NCI-H1048 (cell line): Measurements from ENCODE around the gene MMP2.

ENCODE experiments used
- DNase-seq: peaks from one replicate; lab custom pipeline; 2025; lab: John Stamatoyannopoulos, UW

MMP2 gene

DNA sequence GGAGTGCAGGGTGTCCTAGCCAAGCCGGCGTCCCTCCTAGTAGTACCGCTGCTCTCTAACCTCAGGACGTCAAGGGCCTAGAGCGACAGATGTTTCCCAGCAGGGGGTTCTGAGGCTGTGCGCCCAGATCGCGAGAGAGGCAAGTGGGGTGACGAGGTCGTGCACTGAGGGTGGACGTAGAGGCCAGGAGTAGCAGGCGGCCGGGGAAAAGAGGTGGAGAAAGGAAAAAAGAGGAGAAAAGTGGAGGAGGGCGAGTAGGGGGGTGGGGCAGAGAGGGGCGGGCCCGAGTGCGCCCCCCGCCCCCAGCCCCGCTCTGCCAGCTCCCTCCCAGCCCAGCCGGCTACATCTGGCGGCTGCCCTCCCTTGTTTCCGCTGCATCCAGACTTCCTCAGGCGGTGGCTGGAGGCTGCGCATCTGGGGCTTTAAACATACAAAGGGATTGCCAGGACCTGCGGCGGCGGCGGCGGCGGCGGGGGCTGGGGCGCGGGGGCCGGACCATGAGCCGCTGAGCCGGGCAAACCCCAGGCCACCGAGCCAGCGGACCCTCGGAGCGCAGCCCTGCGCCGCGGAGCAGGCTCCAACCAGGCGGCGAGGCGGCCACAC is at the start of gene MMP2:
Gene MMP2, plus strand, starts transcription at position 372 of the 603 bp plus-strand sequence. CDS start 282 bp downstream, outside the sequence.
- DNase-seq, result no peak

DNA sequence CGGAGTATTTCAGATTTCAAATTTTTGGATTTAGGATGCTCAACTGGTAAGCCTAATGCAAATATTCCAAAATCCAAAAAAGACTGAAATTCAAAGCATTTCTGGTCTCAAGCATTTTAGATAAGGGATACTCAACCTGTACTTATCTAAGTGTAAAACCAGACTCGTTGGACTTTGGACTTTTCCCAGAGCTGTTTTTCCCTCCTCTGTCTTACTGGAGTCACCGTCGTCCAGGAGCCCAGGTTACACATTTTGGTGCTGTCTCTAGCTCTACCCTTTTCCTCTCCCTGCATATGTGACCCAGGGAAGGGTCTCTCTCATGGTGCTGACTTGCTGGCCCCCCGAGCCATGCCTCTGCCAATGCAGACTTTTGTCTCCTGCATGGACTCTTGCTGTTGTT is 46.0 kb upstream of the MMP2 start:
- DNase-seq, result no peak

DNA sequence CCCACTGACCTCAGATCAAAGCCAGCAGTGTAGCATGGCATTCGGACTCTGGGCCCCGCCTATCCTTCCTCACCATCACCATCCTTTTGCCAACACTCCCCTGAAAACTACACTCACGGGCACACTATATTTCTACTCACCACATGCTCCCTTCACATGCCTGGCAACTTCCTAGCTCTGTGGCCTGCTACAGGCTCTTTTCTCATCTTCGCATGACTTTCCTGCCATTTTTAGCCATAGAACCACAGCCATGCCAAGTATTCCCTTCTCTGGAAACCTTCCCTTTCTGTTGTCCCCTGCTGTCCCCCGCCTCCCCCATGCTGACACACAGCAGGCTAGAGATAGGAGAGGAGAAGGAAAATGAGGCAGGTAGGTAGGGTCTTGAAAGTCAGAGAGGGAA is 45.5 kb upstream of the MMP2 start:
- DNase-seq, result no peak

DNA sequence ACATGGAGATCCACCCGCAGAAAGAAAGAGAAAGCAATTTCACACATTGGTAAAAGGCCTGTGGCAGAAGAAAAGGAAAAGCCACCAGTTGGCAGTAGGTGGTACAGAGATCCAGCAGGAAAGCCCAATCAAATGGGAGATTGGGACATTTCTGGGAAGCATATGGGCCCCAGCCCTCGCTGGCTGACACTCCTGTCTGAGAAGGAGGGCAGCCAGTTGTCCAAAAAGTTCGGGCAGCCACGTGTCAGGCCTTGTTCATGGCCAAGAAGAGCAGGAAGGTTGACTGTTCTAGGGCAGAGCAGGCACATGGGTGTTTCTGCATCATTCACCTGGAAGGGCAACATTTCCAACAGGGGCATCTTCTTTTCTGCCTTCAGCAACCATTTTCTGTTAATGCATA is 45.0 kb upstream of the MMP2 start:
- DNase-seq, result no peak

DNA sequence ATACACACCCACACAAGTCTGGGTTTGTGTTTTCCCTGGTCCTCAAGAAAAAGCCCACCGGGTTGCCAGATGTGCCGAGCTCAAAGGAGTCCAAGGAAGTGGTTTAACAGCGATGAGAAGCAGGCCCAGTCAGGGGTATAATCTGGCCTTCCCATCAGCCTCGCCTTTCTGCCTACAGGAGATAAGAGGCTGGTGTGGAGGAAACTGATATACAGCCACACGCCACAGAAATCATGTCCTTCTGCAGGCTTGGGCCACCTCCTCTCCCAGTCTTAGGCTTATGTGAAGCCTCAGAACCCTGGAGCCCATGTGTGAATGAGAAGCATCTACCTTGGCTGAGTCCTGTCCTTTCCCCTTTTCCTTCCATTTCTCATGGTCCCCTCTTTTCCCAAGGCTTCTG is 43.6 kb upstream of the MMP2 start:
- DNase-seq, result no peak

DNA sequence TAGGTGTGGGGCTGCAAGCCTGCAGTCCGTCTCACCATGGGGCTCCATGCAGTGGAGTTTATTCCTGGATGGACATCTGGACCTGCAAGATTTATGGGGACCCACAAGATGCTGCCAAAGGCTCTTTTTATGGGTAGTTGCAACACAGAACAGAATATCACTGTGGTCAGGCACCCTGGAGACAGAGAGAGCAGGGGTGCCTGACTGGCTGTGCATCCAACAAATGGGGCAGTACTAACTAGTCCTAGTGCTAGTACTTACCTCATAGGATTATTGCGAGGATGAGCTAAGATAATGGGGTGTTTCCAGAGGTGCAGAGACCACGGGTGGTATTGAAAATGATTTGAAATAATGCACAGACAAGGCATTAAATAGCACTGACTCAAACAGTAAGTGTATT is 42.4 kb upstream of the MMP2 start:
- DNase-seq, result no peak

DNA sequence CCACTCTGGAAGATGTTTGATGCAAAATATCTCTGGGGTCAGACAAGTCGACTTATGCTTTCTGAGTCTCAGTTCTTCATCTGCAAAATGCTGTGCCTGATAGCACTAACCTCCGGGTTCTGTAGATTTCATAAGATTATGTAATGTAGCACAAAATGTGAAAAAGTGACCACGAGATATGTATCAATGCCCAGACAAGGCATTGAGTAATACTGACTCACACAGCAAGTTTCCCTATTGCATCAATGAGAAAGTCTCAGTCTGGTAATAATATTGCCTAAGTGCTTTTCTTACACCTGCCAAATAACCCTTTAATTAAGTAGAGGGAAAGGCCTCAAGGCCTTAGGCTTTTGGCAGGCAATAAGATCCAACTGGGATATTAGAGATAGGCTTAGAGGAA is 41.4 kb upstream of the MMP2 start:
- no peak for DNase-seq

DNA sequence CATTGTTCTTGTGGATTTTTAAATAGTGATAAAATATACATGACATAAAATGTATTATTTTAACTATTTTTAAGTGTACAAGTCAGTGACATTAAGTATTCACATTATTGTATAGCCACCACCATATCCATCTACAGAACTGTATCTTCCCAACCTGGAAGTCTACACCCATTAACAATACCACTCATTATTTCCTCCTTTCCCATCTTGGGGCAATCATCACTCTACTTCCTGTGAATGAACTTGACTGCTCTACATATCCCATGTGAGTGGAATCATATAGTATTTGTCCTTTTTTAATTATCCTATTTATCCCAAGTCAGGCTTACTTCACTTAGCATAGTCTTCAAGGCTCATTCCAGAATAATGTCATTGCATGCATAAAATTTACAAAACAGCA is 40.7 kb upstream of the MMP2 start:
- no peak for DNase-seq

DNA sequence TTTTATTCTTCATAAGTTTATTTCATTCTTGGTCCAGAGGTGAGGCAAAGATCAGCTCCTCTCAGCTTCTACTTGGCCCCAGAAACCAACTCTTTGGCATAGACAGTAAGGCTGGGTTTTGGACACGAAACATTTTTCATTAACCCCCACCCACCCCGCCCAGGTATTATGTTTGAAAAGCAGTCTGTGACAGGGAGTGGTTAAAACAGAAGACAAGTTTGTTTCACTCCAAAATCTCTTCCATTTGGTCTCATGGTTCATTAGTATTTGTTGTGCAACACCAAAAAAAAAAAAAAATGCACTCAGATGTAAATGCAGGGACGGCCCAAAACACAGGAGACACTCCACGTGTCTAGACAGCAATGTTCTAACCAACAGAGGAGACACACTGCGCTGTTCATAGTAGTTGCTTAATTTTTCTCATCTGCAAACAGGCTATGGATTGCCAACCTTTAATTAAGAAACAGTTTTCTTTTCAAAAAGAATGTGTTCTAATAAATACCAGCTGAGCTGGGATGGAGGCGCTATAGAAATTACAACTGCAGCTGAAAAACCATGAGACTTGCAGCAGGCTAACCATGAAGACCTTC is 39.8 kb upstream of the MMP2 start:
- no peak for DNase-seq

DNA sequence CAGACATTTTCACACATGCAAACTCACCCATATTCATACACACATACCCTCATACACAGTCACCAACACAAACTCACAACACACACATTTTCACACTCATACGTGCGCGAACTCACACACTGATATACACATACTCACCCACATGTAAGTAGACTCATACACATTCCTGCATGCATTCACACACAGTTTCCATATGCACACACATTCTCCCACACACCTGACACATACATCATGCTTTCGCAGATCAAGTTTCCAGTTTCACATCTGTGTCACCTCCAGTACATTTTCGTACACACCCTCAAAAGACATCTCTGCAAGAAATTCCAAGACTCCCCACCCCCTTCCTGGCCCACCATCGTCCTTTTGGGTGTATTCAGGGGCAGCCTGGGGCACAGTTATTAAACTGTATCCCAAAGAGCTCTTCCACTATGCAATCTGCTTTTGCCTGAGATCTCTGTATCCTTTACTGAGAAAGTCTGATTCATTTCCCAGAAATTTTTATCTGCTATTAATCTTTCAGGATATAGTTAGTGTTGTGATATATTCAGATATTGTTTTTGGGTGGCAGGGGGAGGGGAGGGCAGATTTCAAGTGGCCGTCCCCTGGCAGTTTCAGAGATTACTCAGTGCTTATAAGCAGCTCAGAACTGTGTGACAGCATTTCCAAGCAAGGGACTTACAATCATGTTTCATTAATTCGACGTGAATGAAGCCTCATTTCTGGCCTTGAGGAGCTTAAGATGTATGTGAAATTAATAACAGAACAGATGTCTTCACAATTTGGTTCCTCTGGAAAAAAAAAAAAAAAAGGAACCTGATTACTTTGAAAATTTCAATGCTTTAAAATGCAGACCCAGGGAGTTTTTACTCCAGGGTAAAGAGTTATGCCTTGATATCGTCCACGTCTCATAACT is 35.3 kb upstream of the MMP2 start:
- no peak for DNase-seq

DNA sequence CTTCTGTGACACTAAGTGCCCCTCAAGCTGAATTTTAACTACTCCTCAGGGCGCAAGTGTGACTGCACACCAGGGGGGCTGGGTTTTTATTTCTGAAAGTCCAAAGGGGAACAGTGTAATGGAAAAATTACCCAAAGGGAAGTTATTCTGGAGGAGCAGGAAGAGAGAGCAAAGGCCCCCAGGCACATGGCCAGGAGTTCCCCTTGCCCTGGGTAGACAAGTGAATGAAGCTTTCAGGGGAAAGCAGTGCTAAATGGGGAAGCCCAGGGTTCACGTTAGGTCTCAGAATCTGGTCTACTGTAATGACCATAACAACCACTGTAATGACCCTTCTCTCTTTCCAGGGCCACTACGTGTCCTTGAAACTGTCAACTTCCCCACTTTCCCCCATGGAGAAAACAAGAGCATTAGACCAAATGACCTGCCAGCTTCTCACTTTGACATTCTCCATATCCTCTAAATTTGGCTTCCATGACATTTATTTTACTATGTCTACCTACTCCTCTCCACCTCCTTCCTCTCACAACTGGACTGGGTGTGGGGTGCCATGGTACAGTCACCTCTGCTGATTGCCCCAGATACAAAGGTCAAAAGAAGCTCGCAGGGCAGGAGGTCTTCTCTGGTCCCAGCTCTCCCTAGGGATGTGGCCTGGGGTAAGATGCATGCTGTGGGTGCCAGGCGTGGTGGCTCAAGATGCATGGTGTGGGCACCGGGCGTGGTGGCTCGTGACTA is 34.1 kb upstream of the MMP2 start:
- DNase-seq, result no peak

DNA sequence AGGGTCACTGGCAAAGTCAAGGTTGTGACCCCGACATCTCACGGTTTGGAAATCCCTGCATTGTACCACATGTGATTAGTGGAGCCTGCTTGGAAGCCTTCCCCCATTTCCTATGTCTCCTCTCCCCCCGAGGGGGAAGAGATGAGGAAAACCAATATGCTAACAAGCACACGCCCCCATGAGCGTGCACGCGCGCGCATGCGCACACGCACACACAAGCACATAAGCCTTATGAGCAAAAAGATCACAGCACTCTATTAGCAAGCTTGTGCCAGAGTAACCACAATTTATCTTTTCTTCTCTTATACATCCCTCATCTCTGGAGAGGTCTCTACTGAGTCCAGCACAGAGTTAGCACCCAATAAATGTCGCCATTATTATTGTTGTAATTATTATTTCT is 31.8 kb upstream of the MMP2 start:
- no peak for DNase-seq

DNA sequence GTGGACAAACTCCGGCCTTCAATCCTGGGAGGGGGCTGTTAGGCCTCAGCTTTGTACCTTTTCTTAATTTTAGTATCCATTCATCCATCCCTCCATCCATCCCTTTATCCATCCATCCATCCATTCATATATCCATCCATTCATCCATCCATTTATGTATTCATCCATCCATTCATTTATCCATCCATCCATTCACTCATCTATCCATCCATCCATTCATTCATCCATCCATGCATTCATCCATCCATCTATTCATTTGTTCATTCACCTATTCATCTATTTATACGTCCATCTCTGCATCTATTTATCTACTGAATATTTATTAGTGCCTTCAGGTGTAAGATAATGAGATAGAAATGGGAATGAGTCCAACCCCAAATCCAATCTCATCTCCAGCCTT is 26.0 kb upstream of the MMP2 start:
- DNase-seq, result no peak

DNA sequence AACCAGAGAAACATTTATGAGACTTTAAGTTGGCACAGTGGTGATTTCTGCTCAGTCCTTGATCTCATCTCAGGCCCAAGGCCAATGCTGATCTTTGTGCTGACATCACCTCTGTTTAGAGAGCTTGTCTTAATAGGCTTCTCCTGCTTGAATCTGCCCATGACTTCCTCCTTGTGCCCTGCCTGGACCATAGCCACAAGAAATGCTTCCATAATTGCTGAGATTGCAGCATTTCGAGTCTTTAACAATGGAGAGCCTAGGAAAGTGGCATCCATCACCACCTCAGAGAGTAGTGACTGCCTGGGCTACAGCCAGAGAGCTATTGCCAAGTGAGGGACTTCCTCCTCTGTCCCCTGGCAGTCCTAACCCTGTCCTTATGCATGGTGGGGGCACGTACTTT is 25.1 kb upstream of the MMP2 start:
- no peak for DNase-seq

DNA sequence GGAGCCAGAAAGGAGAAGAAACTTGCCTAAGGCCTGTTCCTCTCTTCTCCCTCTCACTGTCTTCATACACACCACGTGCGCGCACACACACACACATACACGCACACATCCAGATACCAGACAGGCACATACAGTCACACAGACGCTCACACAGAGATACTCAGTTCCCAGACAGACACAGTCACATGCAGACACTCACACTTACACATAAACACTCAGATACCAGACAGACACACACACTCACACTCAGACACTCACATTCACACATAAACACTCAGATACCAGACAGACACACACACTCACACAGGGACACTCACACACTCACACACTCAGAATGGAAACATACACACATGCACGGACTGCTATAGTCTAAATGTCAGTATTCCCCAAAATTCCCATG is 24.1 kb upstream of the MMP2 start:
- no peak for DNase-seq

DNA sequence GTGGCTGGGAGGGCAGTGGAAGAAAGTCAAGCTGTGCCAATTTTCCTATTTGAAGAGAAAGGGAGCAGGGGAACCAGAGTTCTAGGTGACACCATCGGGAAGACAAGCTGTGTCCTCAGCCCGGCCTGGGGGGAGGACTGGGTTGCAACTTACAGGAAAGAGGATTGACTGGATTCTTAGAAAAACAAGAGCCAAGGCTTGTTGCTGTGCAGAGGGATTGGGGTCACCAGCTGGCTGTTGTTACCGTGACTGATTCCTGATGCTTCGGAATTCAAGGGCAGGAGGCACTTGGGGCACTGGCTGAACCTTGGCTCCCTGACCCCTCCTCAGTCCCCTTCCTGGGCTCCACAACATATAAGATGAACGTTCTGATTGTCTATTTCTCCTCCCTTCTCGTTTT is 16.8 kb upstream of the MMP2 start:
- DNase-seq, result no peak

DNA sequence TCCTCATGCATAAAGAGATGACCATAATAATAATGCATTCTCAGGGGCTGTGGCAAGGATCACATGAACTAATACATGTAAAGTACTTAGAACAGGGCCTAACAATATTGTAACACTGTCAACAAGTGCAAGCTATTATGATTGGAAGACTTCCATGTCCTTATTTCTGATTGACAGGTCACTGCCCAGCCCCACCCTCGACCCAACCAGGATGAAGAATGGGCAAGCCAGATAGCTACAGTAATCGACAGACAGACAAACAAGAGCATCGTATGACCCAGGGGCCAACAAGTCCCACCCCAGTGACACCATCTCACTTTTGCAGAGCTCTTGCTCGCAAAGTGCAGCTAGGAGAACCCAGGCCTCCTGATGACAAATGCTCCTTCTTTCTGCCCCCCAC is 14.6 kb upstream of the MMP2 start:
- DNase-seq, result no peak

DNA sequence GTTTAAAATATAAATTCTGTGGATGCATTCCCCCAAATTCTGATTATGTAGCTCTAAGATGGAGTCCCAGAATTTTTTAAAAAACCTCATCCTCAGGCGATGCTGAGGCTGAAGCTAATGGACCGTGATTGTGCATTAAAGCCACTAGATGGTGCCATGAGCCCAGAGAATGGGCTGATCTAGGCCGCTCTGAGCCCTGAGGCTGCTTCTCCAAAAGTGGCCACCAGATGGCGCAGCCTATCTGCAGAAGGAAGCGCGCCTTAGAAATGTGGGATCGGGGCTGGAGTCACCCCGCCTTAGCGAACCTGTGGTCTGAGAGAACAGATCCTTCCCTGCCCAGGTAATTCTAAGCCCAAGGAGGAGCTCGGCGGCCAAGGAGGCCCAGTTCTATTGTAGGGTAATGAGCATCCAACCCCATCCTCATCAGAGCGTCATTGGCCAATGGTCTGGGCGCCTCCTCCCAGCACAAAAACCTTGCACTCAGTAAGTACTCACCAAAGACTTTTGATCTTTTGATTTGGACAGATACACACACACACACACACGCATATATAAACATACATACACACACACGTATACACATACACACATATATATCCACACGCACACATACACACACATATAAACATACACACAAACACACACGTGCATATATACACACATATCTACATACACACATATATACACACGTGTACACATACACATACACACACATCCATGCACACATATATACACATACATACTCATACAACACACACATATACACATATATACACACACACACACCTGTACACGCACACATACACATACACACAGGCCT is 13.7 kb upstream of the MMP2 start:
- DNase-seq, result peak; percentile 13

DNA sequence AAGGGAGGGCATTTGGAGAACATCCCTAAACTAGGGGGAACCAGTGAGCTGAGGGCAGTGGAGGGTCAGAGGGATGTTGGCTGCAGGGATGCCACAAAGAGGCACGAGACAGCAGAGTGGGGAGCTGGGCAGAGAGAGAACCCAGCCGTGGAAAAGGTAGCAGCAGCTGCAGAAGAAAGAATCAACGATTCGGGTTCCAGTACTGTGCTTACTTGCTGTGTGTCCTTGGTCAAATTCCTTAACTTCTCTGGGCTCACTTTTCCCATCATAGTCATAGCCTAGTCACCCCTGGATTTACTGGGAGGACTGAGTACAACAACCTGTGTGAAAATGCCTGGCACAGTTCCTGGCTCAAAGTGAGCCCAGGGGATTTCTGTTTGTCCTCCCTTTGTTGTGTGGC is 12.8 kb upstream of the MMP2 start:
- DNase-seq, result no peak

DNA sequence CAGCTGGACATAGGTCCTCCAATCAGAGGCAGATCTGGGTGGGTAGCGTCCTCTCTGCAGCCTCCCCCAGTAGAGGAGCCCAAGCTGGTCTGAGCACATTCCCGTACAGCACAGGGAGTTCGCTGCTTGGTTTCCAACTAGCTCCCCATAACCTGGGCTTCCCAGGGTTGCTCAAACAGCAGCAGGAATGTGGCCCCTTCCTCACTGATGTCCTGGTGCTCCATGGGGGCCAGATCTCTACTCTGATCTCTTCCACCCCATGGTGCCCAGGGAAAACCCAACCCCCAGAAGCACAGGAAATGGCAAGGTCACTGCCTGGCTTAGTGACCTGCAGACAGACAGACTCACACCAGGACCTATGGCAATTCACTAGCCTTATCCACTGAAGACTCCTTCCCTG is 11.1 kb upstream of the MMP2 start:
- no peak for DNase-seq

DNA sequence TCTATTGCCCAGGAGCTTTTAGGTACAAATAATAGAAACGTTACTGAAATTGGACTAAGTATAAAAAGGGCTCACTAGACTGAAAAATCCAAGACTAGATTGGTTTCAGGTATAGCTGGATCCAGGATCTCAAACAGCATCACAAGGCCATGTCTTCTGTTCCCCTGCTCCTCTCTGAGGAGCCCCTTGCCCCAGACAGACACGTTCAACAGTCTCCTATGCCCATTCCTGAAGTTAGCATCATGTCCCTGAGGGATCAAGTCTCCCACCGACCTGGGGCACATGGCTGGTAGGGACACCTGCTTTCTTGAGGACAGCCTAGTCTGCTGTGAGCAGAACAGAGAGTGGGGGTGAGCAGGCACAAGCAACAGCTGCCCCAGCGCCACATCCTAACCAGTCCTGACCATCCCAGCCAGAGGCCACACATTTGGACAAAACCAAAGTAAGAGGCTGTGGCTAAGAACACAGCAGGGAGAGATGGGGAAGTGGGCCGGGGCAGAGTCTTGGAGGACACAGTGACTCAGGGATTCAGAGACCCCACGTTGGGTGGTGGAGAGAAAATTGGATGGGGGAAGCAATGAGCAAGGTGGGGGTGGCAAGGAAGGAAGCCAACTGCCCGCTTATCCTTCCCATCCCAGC is 10.5 kb upstream of the MMP2 start:
- no peak for DNase-seq
